Endothelial cell of umbilical vein (primary cell): ENCODE results near the gene NUDCD3.

Source experiments
- POLR2A ChIP-seq: IDR thresholded peaks from 2 replicates; pipeline ENCODE4 v1.6.1; 2012; ENCODE audit warnings: low read depth, mild to moderate bottlenecking, control low read depth, low read length
- TF ChIP-seq, protein P1 (sequence below), 2 donors: IDR thresholded peaks; 1 replicate in 1 of 2; 2 replicates in 1 of 2; pipeline ENCODE4 v1.5.1; 2011; ENCODE audit warnings: low read length in 2 of 2, mild to moderate bottlenecking in 2 of 2, moderate library complexity in 2 of 2, control low read depth in 1 of 2, inconsistent platforms in 1 of 2, low read depth in 1 of 2; ENCODE audit not compliant: insufficient read depth in 1 of 2; ENCODE audit errors: extremely low read depth in 1 of 2

DNA sequence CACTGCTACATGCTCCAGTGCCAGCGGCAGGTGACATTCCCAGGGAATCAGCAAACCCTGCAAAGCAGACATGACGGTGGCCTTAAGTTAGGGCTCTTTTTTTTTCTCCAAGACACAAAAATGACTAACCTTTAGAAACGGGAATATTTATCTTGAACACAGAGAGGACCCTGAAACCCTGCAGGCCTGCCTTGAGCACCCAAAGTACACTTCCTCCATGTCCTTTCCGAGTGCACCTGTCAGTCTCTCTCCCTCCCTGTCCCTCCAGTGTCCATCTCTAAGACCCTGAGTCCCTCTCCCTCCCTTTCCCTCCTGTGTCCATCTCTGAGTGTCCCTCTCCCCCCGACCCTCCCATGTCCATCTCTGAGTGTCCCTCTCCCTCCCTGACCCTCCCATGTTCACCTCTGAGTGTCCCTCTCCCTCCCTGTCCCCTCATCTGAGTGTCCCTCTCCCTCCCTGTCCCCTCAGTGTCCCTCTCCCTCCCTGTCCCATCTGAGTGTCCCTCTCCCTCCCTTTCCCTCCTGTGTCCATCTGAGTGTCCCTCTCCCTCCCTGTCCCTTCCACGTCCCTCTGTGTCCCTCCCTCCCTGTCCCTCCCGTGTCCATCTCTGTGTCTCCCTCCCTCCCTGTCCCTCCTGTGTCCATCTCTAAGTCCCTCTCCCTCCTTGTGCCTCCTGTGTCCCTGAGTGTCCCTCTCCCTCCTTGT, 113.9 kb downstream of the NUDCD3 start:
- TF ChIP-seq, protein P1, sequence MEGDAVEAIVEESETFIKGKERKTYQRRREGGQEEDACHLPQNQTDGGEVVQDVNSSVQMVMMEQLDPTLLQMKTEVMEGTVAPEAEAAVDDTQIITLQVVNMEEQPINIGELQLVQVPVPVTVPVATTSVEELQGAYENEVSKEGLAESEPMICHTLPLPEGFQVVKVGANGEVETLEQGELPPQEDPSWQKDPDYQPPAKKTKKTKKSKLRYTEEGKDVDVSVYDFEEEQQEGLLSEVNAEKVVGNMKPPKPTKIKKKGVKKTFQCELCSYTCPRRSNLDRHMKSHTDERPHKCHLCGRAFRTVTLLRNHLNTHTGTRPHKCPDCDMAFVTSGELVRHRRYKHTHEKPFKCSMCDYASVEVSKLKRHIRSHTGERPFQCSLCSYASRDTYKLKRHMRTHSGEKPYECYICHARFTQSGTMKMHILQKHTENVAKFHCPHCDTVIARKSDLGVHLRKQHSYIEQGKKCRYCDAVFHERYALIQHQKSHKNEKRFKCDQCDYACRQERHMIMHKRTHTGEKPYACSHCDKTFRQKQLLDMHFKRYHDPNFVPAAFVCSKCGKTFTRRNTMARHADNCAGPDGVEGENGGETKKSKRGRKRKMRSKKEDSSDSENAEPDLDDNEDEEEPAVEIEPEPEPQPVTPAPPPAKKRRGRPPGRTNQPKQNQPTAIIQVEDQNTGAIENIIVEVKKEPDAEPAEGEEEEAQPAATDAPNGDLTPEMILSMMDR (IDR thresholded peaks at IDR 0.05; ENCODE audit: extremely low read depth in 1 of 2, insufficient read depth in 1 of 2, low read depth in 1 of 2, low read length in 2 of 2): no peak
- TF ChIP-seq POLR2A: no peak
